HEK293T (cell line): ENCODE results near the gene GABBR2.

Experiments used
- BHLHE40 ChIP-seq: fragments of 450-650 bp; IDR thresholded peaks from 2 replicates; pipeline ENCODE4 v1.6.1; 2016; ENCODE audit warnings: mild to moderate bottlenecking, moderate library complexity, borderline replicate concordance
- ELF4 ChIP-seq: fragments of 450-650 bp; IDR thresholded peaks from 2 replicates; pipeline ENCODE4 v1.6.1; 2017; ENCODE audit warnings: antibody characterized with exemption
- FOXA1 ChIP-seq: fragments of 450-650 bp; IDR thresholded peaks from 2 replicates; pipeline ENCODE4 v1.6.1; 2016; ENCODE audit warnings: mild to moderate bottlenecking
- FOXK2 ChIP-seq: fragments of 450-650 bp; IDR thresholded peaks from 2 replicates; pipeline ENCODE4 v1.6.1; 2016; ENCODE audit warnings: mild to moderate bottlenecking
- FOXM1 ChIP-seq: fragments of 450-650 bp; IDR thresholded peaks from 2 replicates; pipeline ENCODE4 v1.6.1; 2017; ENCODE audit warnings: mild to moderate bottlenecking, borderline replicate concordance
- SP1 ChIP-seq: fragments of 450-650 bp; IDR thresholded peaks from 2 replicates; pipeline ENCODE4 v1.6.1; 2017
- TARDBP ChIP-seq: fragments of 450-650 bp; IDR thresholded peaks from 2 replicates; pipeline ENCODE4 v1.6.1; 2016
- TF ChIP-seq, protein P1 (sequence below): fragments of 450-650 bp; IDR thresholded peaks from 2 replicates; pipeline ENCODE4 v1.6.1; 2016

DNA sequence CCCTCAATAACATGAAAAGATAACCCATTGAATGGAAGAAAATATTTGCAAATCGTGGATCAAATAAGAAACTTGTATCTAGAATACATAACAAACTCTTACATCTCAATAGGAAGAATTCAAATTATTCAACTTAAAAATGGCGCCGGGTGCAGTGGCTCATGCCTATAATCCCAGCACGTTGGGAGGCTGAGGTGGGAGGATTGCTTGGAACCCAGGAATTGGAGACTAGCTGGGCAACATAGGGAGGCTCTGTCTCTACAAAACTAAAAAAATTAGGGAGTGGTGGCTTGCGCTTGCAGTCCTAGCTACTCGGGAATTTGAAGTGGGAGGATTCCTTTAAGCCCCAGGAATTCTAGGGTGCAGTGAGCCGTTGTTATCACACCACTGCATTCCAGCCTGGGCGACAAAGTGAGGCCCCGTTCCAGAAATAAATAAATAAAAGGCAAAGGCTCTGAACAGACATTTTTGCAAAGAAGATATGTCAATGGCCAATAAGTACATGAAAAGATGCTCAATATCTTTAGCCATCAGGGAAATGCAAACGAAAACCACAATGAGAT is 431.7 kb downstream of the GABBR2 start:
- TF ChIP-seq SP1 (no peak), FOXK2 (no peak), ELF4 (no peak), FOXM1 (no peak), FOXA1 (no peak), TARDBP (no peak), BHLHE40 (no peak)
- TF ChIP-seq, protein P1, sequence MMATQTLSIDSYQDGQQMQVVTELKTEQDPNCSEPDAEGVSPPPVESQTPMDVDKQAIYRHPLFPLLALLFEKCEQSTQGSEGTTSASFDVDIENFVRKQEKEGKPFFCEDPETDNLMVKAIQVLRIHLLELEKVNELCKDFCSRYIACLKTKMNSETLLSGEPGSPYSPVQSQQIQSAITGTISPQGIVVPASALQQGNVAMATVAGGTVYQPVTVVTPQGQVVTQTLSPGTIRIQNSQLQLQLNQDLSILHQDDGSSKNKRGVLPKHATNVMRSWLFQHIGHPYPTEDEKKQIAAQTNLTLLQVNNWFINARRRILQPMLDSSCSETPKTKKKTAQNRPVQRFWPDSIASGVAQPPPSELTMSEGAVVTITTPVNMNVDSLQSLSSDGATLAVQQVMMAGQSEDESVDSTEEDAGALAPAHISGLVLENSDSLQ: no peak
